IMR-90 (cell line): ENCODE data around the gene COL6A3. TPM values are rescaled to one million over a fixed set of nuclear protein-coding genes. Genes with fewer than 3 reads are reported as not detected.

Experiments used
- ATAC-seq: fragments of 200-7000 bp; cut with Tn5 transposase; 2 replicates; pipeline ENCODE4 v1.9.1; 2020; ENCODE audit warnings: low read depth, mild to moderate bottlenecking, moderate library complexity
- BruUV-seq: library from RNA; stranded (reverse); fragments of 400-500 nt; replicated peaks from 2 replicates; lab custom pipeline; 2021; lab: Mats Ljungman, UMichigan
- CTCF ChIA-PET: fragments of 300-600 bp; formaldehyde crosslinking; extraction: SDS; loops from one replicate; lab custom pipeline; 2021; ENCODE audit warnings: antibody characterized with exemption; lab: Yijun Ruan, JAX
- POLR2A ChIA-PET: fragments of 300-600 bp; sonication (Branson Sonifier 250); formaldehyde crosslinking; loops from one replicate; lab custom pipeline; 2022; ENCODE audit warnings: antibody characterized with exemption; ENCODE audit not compliant: unreplicated experiment; lab: Charles Lee
- DNase-seq: peaks from one replicate; pipeline ENCODE4 v3.0.0; 2013
- H2AFZ ChIP-seq: replicated peaks from 2 replicates; pipeline ENCODE3; 2013; ENCODE audit warnings: low read length, mild to moderate bottlenecking; ENCODE audit not compliant: poor library complexity
- H2AK5ac ChIP-seq: 2 replicates; pipeline ENCODE4 v1.6.1; 2013; ENCODE audit warnings: low read depth, low read length, inconsistent platforms
- H2AK9ac ChIP-seq: replicated peaks from 2 replicates; pipeline ENCODE3; 2013; ENCODE audit warnings: mild to moderate bottlenecking, low read depth, low read length, moderate library complexity; ENCODE audit not compliant: poor library complexity
- H2BK120ac ChIP-seq: 2 replicates; pipeline ENCODE4 v1.6.1; 2013; ENCODE audit warnings: low read depth, low read length, inconsistent platforms
- H2BK15ac ChIP-seq: 3 replicates; pipeline ENCODE4 v1.6.1; 2013; ENCODE audit warnings: low read depth, low read length, inconsistent platforms
- H2BK20ac ChIP-seq: 2 replicates; pipeline ENCODE4 v1.6.1; 2013; ENCODE audit warnings: low read depth, mild to moderate bottlenecking, inconsistent platforms, low read length, moderate library complexity
- H2BK5ac ChIP-seq: 2 replicates; pipeline ENCODE4 v1.6.1; 2013; ENCODE audit warnings: mild to moderate bottlenecking, low read depth, low read length, inconsistent platforms; ENCODE audit not compliant: poor library complexity, severe bottlenecking
- H3K14ac ChIP-seq: replicated peaks from 2 replicates; pipeline ENCODE4 v1.6.1; 2013; ENCODE audit warnings: low read depth, low read length, inconsistent platforms
- H3K18ac ChIP-seq: 2 replicates; pipeline ENCODE4 v1.6.1; 2013; ENCODE audit warnings: low read depth, low read length, control low read depth
- H3K23ac ChIP-seq: 2 replicates; pipeline ENCODE4 v1.6.1; 2013; ENCODE audit warnings: low read depth, low read length, inconsistent platforms
- H3K27ac ChIP-seq: 2 replicates; pipeline ENCODE4 v1.5.1; 2013; ENCODE audit warnings: mild to moderate bottlenecking, control low read depth, low read length; ENCODE audit not compliant: insufficient read depth
- H3K27me3 ChIP-seq: 2 replicates; pipeline ENCODE4 v1.6.1; 2013; ENCODE audit warnings: low read length; ENCODE audit not compliant: control insufficient read depth, insufficient read depth
- H3K36me3 ChIP-seq: 2 replicates; pipeline ENCODE4 v1.6.1; 2013; ENCODE audit warnings: low read length, mixed read lengths; ENCODE audit not compliant: control insufficient read depth, insufficient read depth
- H3K4ac ChIP-seq: 2 replicates; pipeline ENCODE4 v1.6.1; 2013; ENCODE audit warnings: low read depth, low read length, inconsistent platforms
- H3K4me1 ChIP-seq: 2 replicates; pipeline ENCODE4 v1.6.1; 2013; ENCODE audit warnings: low read length, mixed read lengths; ENCODE audit not compliant: control insufficient read depth, insufficient read depth
- H3K4me2 ChIP-seq: 2 replicates; pipeline ENCODE4 v1.6.1; 2013; ENCODE audit warnings: low read depth, mild to moderate bottlenecking, control low read depth, low read length, moderate library complexity
- H3K4me3 ChIP-seq: 2 replicates; pipeline ENCODE4 v1.5.1; 2013; ENCODE audit warnings: low read depth, mild to moderate bottlenecking, control low read depth, low read length, moderate library complexity; ENCODE audit not compliant: insufficient read depth
- H3K56ac ChIP-seq: 2 replicates; pipeline ENCODE4 v1.6.1; 2013; ENCODE audit warnings: low read length, inconsistent platforms; ENCODE audit not compliant: insufficient read depth; ENCODE audit errors: extremely low read depth
- H3K79me1 ChIP-seq, 2 experiments: 2 replicates each; pipeline ENCODE4 v1.6.1; 2013; ENCODE audit warnings: low read length in 2 of 2, inconsistent platforms in 1 of 2, low read depth in 1 of 2
- H3K9ac ChIP-seq: 2 replicates; pipeline ENCODE4 v1.6.1; 2013; ENCODE audit warnings: low read depth, low read length, control low read depth
- H3K9me1 ChIP-seq: 2 replicates; pipeline ENCODE4 v1.6.1; 2013; ENCODE audit warnings: low read length, inconsistent platforms; ENCODE audit not compliant: insufficient read depth
- H3K9me3 ChIP-seq: 2 replicates; pipeline ENCODE4 v1.6.1; 2013; ENCODE audit warnings: low read length; ENCODE audit not compliant: control insufficient read depth, insufficient read depth
- H4K20me1 ChIP-seq: 2 replicates; pipeline ENCODE4 v1.6.1; 2013; ENCODE audit warnings: low read length, inconsistent platforms; ENCODE audit not compliant: insufficient read depth
- H4K5ac ChIP-seq: 2 replicates; pipeline ENCODE4 v1.6.1; 2013; ENCODE audit warnings: mild to moderate bottlenecking, low read depth, low read length, control low read depth
- H4K8ac ChIP-seq, 2 experiments: 2 replicates each; pipeline ENCODE4 v1.6.1; 2013; ENCODE audit warnings: low read depth in 2 of 2, low read length in 2 of 2, control low read depth in 1 of 2, inconsistent platforms in 1 of 2
- H4K91ac ChIP-seq: 2 replicates; pipeline ENCODE4 v1.6.1; 2013; ENCODE audit warnings: low read depth, low read length, inconsistent platforms; ENCODE audit not compliant: insufficient read depth
- CEBPB ChIP-seq: IDR thresholded peaks from 2 replicates; pipeline ENCODE4 v1.6.1; 2012; ENCODE audit warnings: low read depth, low read length, improper control_type of control experiment
- POLR2A ChIP-seq: IDR thresholded peaks from 2 replicates; pipeline ENCODE4 v1.6.1; 2012; ENCODE audit warnings: mild to moderate bottlenecking, low read depth, low read length
- RFX5 ChIP-seq: IDR thresholded peaks from 2 replicates; pipeline ENCODE4 v1.8.0; 2012; ENCODE audit warnings: low read depth, mild to moderate bottlenecking, low read length, moderate library complexity
- WGBS, 2 experiments: methylation state at CpG; one replicate each; pipeline versions ENCODE4 v1.1.5 to v1.1.7; 2013; ENCODE audit warnings: missing lambda C conversion rate in 2 of 2; ENCODE audit not compliant: insufficient read length in 1 of 2; ENCODE audit errors: extremely low coverage in 2 of 2; 5-methylcytosine and 5-hydroxymethylcytosine counted together
- dilution Hi-C: fragments of 300-500 bp; cut with HindIII; formaldehyde crosslinking; loops from one replicate; pipeline ENCODE4 v1.14.3; 2018; ENCODE audit warnings: low sequenced_read_pairs; ENCODE audit not compliant: unreplicated experiment
- in situ Hi-C: fragments of 300-500 bp; cut with MboI; formaldehyde crosslinking; loops from 3 replicates; pipeline ENCODE4 v1.14.3; 2019; ENCODE audit warnings: low sequenced_read_pairs, inconsistent platforms, mixed read lengths
- intact Hi-C: fragments of 100-400 bp; cut with micrococcal nuclease; formaldehyde crosslinking; loops from 2 replicates; pipeline ENCODE4 v1.10.0; 2022
- polyA plus RNA-seq, 3 experiments: library from polyadenylated mRNA; depleted of rRNA; stranded (reverse); fragments of >200 nt; gene quantifications; 2 replicates each; pipeline ENCODE4 v1.2.3, GENCODE V29; 2012; ENCODE audit warnings: low replicate concordance in 1 of 3
- total RNA-seq: library from RNA; depleted of rRNA; stranded (reverse); fragments of >200 nt; gene quantifications from 2 replicates; pipeline ENCODE4 v1.2.3, GENCODE V29; 2012

COL6A3 gene
- total and polyA plus RNA-seq, 2 of the 4 experiments (the other 2 are of a cell fraction) = 964 to 1,855 TPM

GRCh38 chr2:237389831-237390230 is 24.1 kb downstream of the COL6A3 start:
- no peak overlapping the region for H3K27ac ChIP-seq
- peaks cover 26% of the 10 kb centered on the region for H3K4me1 ChIP-seq
- H3K27me3 ChIP-seq = no peaks in the 10 kb centered on the region
- no peak overlapping the region for H2AK5ac ChIP-seq
- no peak overlapping the region for H3K14ac ChIP-seq
- intact Hi-C loops (no loop called here), in situ Hi-C loops (no loop called here), dilution Hi-C loops (no loop called here)
- no peak overlapping the region for H3K56ac ChIP-seq
- no peak overlapping the region for H2AK9ac ChIP-seq
- no peak overlapping the region for H3K9ac ChIP-seq
- no peak overlapping the region for H3K23ac ChIP-seq
- H2BK15ac ChIP-seq = no peak overlapping the region
- peaks cover 27 to 81% of the 10 kb centered on the region in 2 experiments for H3K79me1 ChIP-seq
- no TSS peak for BruUV-seq
- no peak overlapping the region for H3K4me2 ChIP-seq
- H2BK120ac ChIP-seq = no peak overlapping the region
- CTCF ChIA-PET = no interaction called here
- H3K9me3 ChIP-seq = no peaks in the 10 kb centered on the region
- no peak overlapping the region for H3K4me3 ChIP-seq
- POLR2A ChIA-PET = no interaction called here
- no peak overlapping the region for H4K91ac ChIP-seq
- H3K9me1 ChIP-seq = peaks cover 31% of the 10 kb centered on the region
- no peak overlapping the region for H2AFZ ChIP-seq
- H3K36me3 ChIP-seq = peaks cover 77% of the 10 kb centered on the region
- ATAC-seq (no peak), DNase-seq (no peak)
- no peak overlapping the region for H3K4ac ChIP-seq
- H4K20me1 ChIP-seq = peaks cover 96% of the 10 kb centered on the region
- H3K18ac ChIP-seq = no peak overlapping the region
- no peak overlapping the region for H2BK20ac ChIP-seq
- no CpG with 5 or more reads among the region's 3 CpGs for WGBS, 2 experiments
- no peak overlapping the region for H4K8ac ChIP-seq
- peak; percentile 50; the same call in 1 of the 2 replicates for TF ChIP-seq POLR2A
- TF ChIP-seq RFX5 = no peak
- peak; percentile 59 for TF ChIP-seq CEBPB
- peak overlapping the region; percentile 20 for H2BK5ac ChIP-seq
- H4K5ac ChIP-seq = no peak overlapping the region
